ENCODE data around the gene CXCL11. TPM values are rescaled to one million over a fixed set of nuclear protein-coding genes. Genes with fewer than 3 reads are reported as not detected.

CXCL11 gene
- total and polyA plus RNA-seq, 2 experiments from 2014 or later: not detected

GRCh38 chr4:75989846-75990528 lies 45.9 kb downstream of the CXCL11 start:
- peak; percentile 42 for DNase-seq
- Histone ChIP-seq H3K4me3 (peak overlapping the region; percentile 88), H3K9me3 (ENCODE audit: low read depth) (no peaks in the 10 kb centered on the region), H2AFZ (peak overlapping the region; percentile 99), H3K79me2 (ENCODE audit: insufficient read depth) (peaks cover 65% of the 10 kb centered on the region), H3K27me3 (replicated peaks; ENCODE audit: insufficient read depth) (no peaks in the 10 kb centered on the region), H3K36me3 (ENCODE audit: low read depth) (no peaks in the 10 kb centered on the region), H3F3A (ENCODE audit: insufficient read depth) (peaks cover 15% of the 10 kb centered on the region), H3K27ac (peak overlapping the region; percentile 57), H3K4me2 (ENCODE audit: unreplicated experiment) (peak overlapping the region; percentile 91), H3K9ac (peak overlapping the region; percentile 89), H4K20me1 (ENCODE audit: insufficient read depth) (no peaks in the 10 kb centered on the region; the same call in 1 of the 2 replicates), H3K4me1 (ENCODE audit: insufficient read depth) (peaks cover 24% of the 10 kb centered on the region), H3K9me2 (ENCODE audit: insufficient read depth) (no peaks in the 10 kb centered on the region)
- WGBS, 2 experiments (ENCODE audit: low coverage in 1 of 2, low lambda C conversion rate in 2 of 2, missing lambda C conversion rate in 2 of 2): 1% methylated on average over 19 to 20 of the region's 20 CpGs
- in situ Hi-C loops (cut with MboI): no loop called here
- no peak for TF ChIP-seq EZH2 (IDR thresholded peaks at IDR 0.05; ENCODE audit: insufficient read depth, poor library complexity, severe bottlenecking)
- no peak for TF ChIP-seq EZH2phosphoT487 (IDR thresholded peaks at IDR 0.05; ENCODE audit: insufficient read depth, low read depth)

GRCh38 chr4:75985116-75985515 lies 50.8 kb downstream of the CXCL11 start:
- H2AFZ ChIP-seq: no peak overlapping the region
- H3K36me3 ChIP-seq (ENCODE audit: low read depth): peaks cover 19% of the 10 kb centered on the region; the same call in 1 of the 2 replicates
- in situ Hi-C loops (cut with MboI): no loop called here
- no peak overlapping the region for H3K4me3 ChIP-seq
- no peak for TF ChIP-seq EZH2phosphoT487 (IDR thresholded peaks at IDR 0.05; ENCODE audit: insufficient read depth, low read depth)
- TF ChIP-seq EZH2 (IDR thresholded peaks at IDR 0.05; ENCODE audit: insufficient read depth, poor library complexity, severe bottlenecking): no peak
- H3K4me2 ChIP-seq (ENCODE audit: unreplicated experiment): peak overlapping the region; percentile 41
- DNase-seq: peak; percentile 96
- no peaks in the 10 kb centered on the region for H3K9me2 ChIP-seq (ENCODE audit: insufficient read depth)
- H3K27me3 ChIP-seq (replicated peaks; ENCODE audit: insufficient read depth): no peaks in the 10 kb centered on the region
- peak overlapping the region; percentile 72 for H3K27ac ChIP-seq
- H3K4me1 ChIP-seq (ENCODE audit: insufficient read depth): peaks cover 28% of the 10 kb centered on the region
- H4K20me1 ChIP-seq (ENCODE audit: insufficient read depth): no peaks in the 10 kb centered on the region; the same call in 1 of the 2 replicates
- H3K9ac ChIP-seq: peak overlapping the region; percentile 13
- 29 to 31% methylated on average over 3 of the region's 3 CpGs for WGBS, 2 experiments (ENCODE audit: low coverage in 1 of 2, low lambda C conversion rate in 2 of 2, missing lambda C conversion rate in 2 of 2)
- no peaks in the 10 kb centered on the region for H3K9me3 ChIP-seq (ENCODE audit: low read depth)
- H3K79me2 ChIP-seq (ENCODE audit: insufficient read depth): peaks cover 100% of the 10 kb centered on the region
- H3F3A ChIP-seq (ENCODE audit: insufficient read depth): peaks cover 15% of the 10 kb centered on the region

Other genes with a start within 250 kb of the CXCL11 start
- gene PPEF2, start 133.6 kb downstream of the CXCL11 start, total RNA-seq (2014; rRNA removed; shearing (Covaris generic)): not detected in 2 replicates
- gene PPEF2, start 133.6 kb downstream of the CXCL11 start, polyA plus RNA-seq (2016; fragmentation: Nextera tagmentation; extraction: Ambion mirVana): not detected in 2 replicates
- 45.1 and 56.4 TPM in 2 replicates for gene NAAA, start 95.1 kb downstream of the CXCL11 start, total RNA-seq (2014; rRNA removed; shearing (Covaris generic))
- 34.3 and 35.7 TPM in 2 replicates for gene NAAA, start 95.1 kb downstream of the CXCL11 start, polyA plus RNA-seq (2016; fragmentation: Nextera tagmentation; extraction: Ambion mirVana)
- 34.2 and 68.8 TPM in 2 replicates for gene SDAD1, start 45.1 kb downstream of the CXCL11 start, total RNA-seq (2014; rRNA removed; shearing (Covaris generic))
- 69.5 and 76.2 TPM in 2 replicates for gene SDAD1, start 45.1 kb downstream of the CXCL11 start, polyA plus RNA-seq (2016; fragmentation: Nextera tagmentation; extraction: Ambion mirVana)
- not detected in 2 replicates for gene CXCL9, start 28.6 kb downstream of the CXCL11 start, total RNA-seq (2014; rRNA removed; shearing (Covaris generic))
- gene CXCL9, start 28.6 kb downstream of the CXCL11 start, polyA plus RNA-seq (2016; fragmentation: Nextera tagmentation; extraction: Ambion mirVana): not detected in 2 replicates
- gene CXCL10, start 12.6 kb downstream of the CXCL11 start, total RNA-seq (2014; rRNA removed; shearing (Covaris generic)): not detected in 2 replicates
- not detected in 2 replicates for gene CXCL10, start 12.6 kb downstream of the CXCL11 start, polyA plus RNA-seq (2016; fragmentation: Nextera tagmentation; extraction: Ambion mirVana)
- gene ART3, start 38.6 kb upstream of the CXCL11 start, total RNA-seq (2014; rRNA removed; shearing (Covaris generic)): not detected in 2 replicates
- not detected in 2 replicates for gene ART3, start 38.6 kb upstream of the CXCL11 start, polyA plus RNA-seq (2016; fragmentation: Nextera tagmentation; extraction: Ambion mirVana)
- gene NUP54, start 112.3 kb upstream of the CXCL11 start, total RNA-seq (2014; rRNA removed; shearing (Covaris generic)): 26.4 and 47.3 TPM in 2 replicates
- 35.9 and 37.6 TPM in 2 replicates for gene NUP54, start 112.3 kb upstream of the CXCL11 start, polyA plus RNA-seq (2016; fragmentation: Nextera tagmentation; extraction: Ambion mirVana)
- gene SCARB2, start 177.8 kb upstream of the CXCL11 start, total RNA-seq (2014; rRNA removed; shearing (Covaris generic)): 122 and 158 TPM in 2 replicates
- gene SCARB2, start 177.8 kb upstream of the CXCL11 start, polyA plus RNA-seq (2016; fragmentation: Nextera tagmentation; extraction: Ambion mirVana): 173 and 175 TPM in 2 replicates
- gene FAM47E, start 215.7 kb upstream of the CXCL11 start, total RNA-seq (2014; rRNA removed; shearing (Covaris generic)): not detected in 2 replicates
- gene FAM47E, start 215.7 kb upstream of the CXCL11 start, polyA plus RNA-seq (2016; fragmentation: Nextera tagmentation; extraction: Ambion mirVana): not detected in 2 replicates

All from GM23248 (cell line).